Stimulated activated effector memory CD8-positive, alpha-beta T cell treated with anti-CD3 and anti-CD28 coated beads, Interleukin-12 subunit alpha, Interleukin-12 subunit beta, amount 100 ng/mL, for 72 hours (primary cell): Measurements from ENCODE around the gene HAND1.
A peak's percentile ranks its signal among the peaks of the same experiment; 100 is the strongest.
"Not testable (repeated sequence)": the region's sequence is repeated elsewhere in the genome, so short reads cannot be mapped to it uniquely, and the experiment has no call there.

ENCODE experiments used
- ATAC-seq: fragments of 150-1000 bp; cut with Tn5 transposase; 2 replicates; pipeline ENCODE4 v1.10.0; 2021
- DNase-seq, 2 donors: peaks; one replicate each; pipeline ENCODE4 v3.0.0; 2021 to 2022; ENCODE audit warnings: low spot score in 2 of 2
- H3K27ac Mint-ChIP-seq: one replicate; pipeline ENCODE4 v1.8.0; 2022; ENCODE audit warnings: mild to moderate bottlenecking, mixed read lengths
- H3K36me3 Mint-ChIP-seq: one replicate; pipeline ENCODE4 v1.8.0; 2022; ENCODE audit warnings: mild to moderate bottlenecking, mixed read lengths
- H3K4me1 Mint-ChIP-seq: one replicate; pipeline ENCODE4 v1.8.0; 2022; ENCODE audit warnings: mixed read lengths
- H3K4me3 Mint-ChIP-seq: one replicate; pipeline ENCODE4 v1.8.0; 2022; ENCODE audit warnings: mild to moderate bottlenecking, mixed read lengths
- H3K9me3 Mint-ChIP-seq: one replicate; pipeline ENCODE4 v1.8.0; 2022; ENCODE audit warnings: mixed read lengths

HAND1 gene

GRCh38 chr5:154478224-154478565, at the start of gene HAND1:
Gene HAND1, minus strand, starts transcription at chr5:154478227. Its CDS starts 219 bp downstream, at chr5:154478008.
- no peak within 1 kb of the TSS for H3K27ac Mint-ChIP-seq
- peaks cover 69% of the 10 kb centered on the region for H3K4me1 Mint-ChIP-seq
- H3K36me3 Mint-ChIP-seq = peaks cover 15% of the 10 kb centered on the region
- ATAC-seq = no peak
- H3K9me3 Mint-ChIP-seq = no peaks in the 10 kb centered on the region
- no peak for DNase-seq
- peak within 1 kb of the TSS; percentile 42 for H3K4me3 Mint-ChIP-seq

- Mint-ChIP-seq H3K4me3 (no peak overlapping the region), H3K36me3 (no peaks in the 10 kb centered on the region), H3K9me3 (no peaks in the 10 kb centered on the region), H3K27ac (no peak overlapping the region), H3K4me1 (no peaks in the 10 kb centered on the region)
- ATAC-seq = no peak
- no peak for DNase-seq
These were observed 48.5 kb upstream of the HAND1 start for GRCh38 chr5:154526231-154527226.

- ATAC-seq (no peak), DNase-seq (no peak)
- Mint-ChIP-seq H3K27ac (no peak overlapping the region), H3K36me3 (no peaks in the 10 kb centered on the region), H3K4me1 (no peaks in the 10 kb centered on the region), H3K4me3 (no peak overlapping the region), H3K9me3 (no peaks in the 10 kb centered on the region)
These were observed 46.8 kb upstream of the HAND1 start for GRCh38 chr5:154524859-154525258.

- no peaks in the 10 kb centered on the region for H3K36me3 Mint-ChIP-seq
- no peaks in the 10 kb centered on the region for H3K9me3 Mint-ChIP-seq
- DNase-seq (no peak), ATAC-seq (no peak)
- no peaks in the 10 kb centered on the region for H3K4me1 Mint-ChIP-seq
- H3K27ac Mint-ChIP-seq = no peak overlapping the region
- H3K4me3 Mint-ChIP-seq = no peak overlapping the region
These were observed 46.2 kb upstream of the HAND1 start for GRCh38 chr5:154524181-154524580.

GRCh38 chr5:154523709-154524108, 45.7 kb upstream of the HAND1 start:
- Mint-ChIP-seq H3K9me3 (no peaks in the 10 kb centered on the region), H3K4me1 (no peaks in the 10 kb centered on the region), H3K4me3 (no peak overlapping the region), H3K27ac (no peak overlapping the region), H3K36me3 (no peaks in the 10 kb centered on the region)
- DNase-seq (no peak), ATAC-seq (no peak)

GRCh38 chr5:154523104-154523503, 45.1 kb upstream of the HAND1 start:
- no peaks in the 10 kb centered on the region for H3K9me3 Mint-ChIP-seq
- no peak overlapping the region for H3K4me3 Mint-ChIP-seq
- H3K36me3 Mint-ChIP-seq = no peaks in the 10 kb centered on the region
- no peaks in the 10 kb centered on the region for H3K4me1 Mint-ChIP-seq
- no peak for DNase-seq
- no peak overlapping the region for H3K27ac Mint-ChIP-seq
- ATAC-seq = no peak

- no peak overlapping the region for H3K27ac Mint-ChIP-seq
- H3K4me1 Mint-ChIP-seq = no peaks in the 10 kb centered on the region
- no peak overlapping the region for H3K4me3 Mint-ChIP-seq
- ATAC-seq (no peak), DNase-seq (no peak)
- no peaks in the 10 kb centered on the region for H3K36me3 Mint-ChIP-seq
- H3K9me3 Mint-ChIP-seq = no peaks in the 10 kb centered on the region
These were observed 44.3 kb upstream of the HAND1 start for GRCh38 chr5:154522284-154522683.

GRCh38 chr5:154521756-154522155, 43.7 kb upstream of the HAND1 start:
- no peak for DNase-seq
- no peaks in the 10 kb centered on the region for H3K36me3 Mint-ChIP-seq
- no peak overlapping the region for H3K27ac Mint-ChIP-seq
- H3K4me3 Mint-ChIP-seq = no peak overlapping the region
- H3K9me3 Mint-ChIP-seq = no peaks in the 10 kb centered on the region
- no peaks in the 10 kb centered on the region for H3K4me1 Mint-ChIP-seq
- no peak for ATAC-seq

GRCh38 chr5:154520861-154521453, 42.9 kb upstream of the HAND1 start:
- Mint-ChIP-seq H3K4me3 (no peak overlapping the region), H3K4me1 (no peaks in the 10 kb centered on the region), H3K9me3 (no peaks in the 10 kb centered on the region), H3K27ac (no peak overlapping the region), H3K36me3 (no peaks in the 10 kb centered on the region)
- ATAC-seq (no peak), DNase-seq (no peak)

- Mint-ChIP-seq H3K36me3 (no peaks in the 10 kb centered on the region), H3K4me1 (peaks cover 10% of the 10 kb centered on the region), H3K9me3 (no peaks in the 10 kb centered on the region), H3K4me3 (no peak overlapping the region), H3K27ac (no peak overlapping the region)
- ATAC-seq = no peak
- no peak for DNase-seq
These were observed 41.3 kb upstream of the HAND1 start for GRCh38 chr5:154519359-154519758.

- Mint-ChIP-seq H3K4me1 (peaks cover 19% of the 10 kb centered on the region), H3K27ac (no peak overlapping the region), H3K36me3 (no peaks in the 10 kb centered on the region), H3K4me3 (no peak overlapping the region), H3K9me3 (no peaks in the 10 kb centered on the region)
- no peak for DNase-seq
- ATAC-seq = no peak
These were observed 40.4 kb upstream of the HAND1 start for GRCh38 chr5:154518438-154518867.

- no peak overlapping the region for H3K27ac Mint-ChIP-seq
- H3K4me1 Mint-ChIP-seq = peaks cover 21% of the 10 kb centered on the region
- no peaks in the 10 kb centered on the region for H3K9me3 Mint-ChIP-seq
- ATAC-seq (no peak), DNase-seq (no peak)
- H3K36me3 Mint-ChIP-seq = no peaks in the 10 kb centered on the region
- no peak overlapping the region for H3K4me3 Mint-ChIP-seq
These were observed 39.9 kb upstream of the HAND1 start for GRCh38 chr5:154517810-154518437.

- no peak for DNase-seq
- no peak overlapping the region for H3K4me3 Mint-ChIP-seq
- ATAC-seq = no peak
- H3K27ac Mint-ChIP-seq = no peak overlapping the region
- no peaks in the 10 kb centered on the region for H3K36me3 Mint-ChIP-seq
- no peaks in the 10 kb centered on the region for H3K9me3 Mint-ChIP-seq
- H3K4me1 Mint-ChIP-seq = peaks cover 21% of the 10 kb centered on the region
These were observed 39.2 kb upstream of the HAND1 start for GRCh38 chr5:154517181-154517580.

GRCh38 chr5:154516475-154516874, 38.4 kb upstream of the HAND1 start:
- Mint-ChIP-seq H3K27ac (no peak overlapping the region), H3K4me1 (peaks cover 21% of the 10 kb centered on the region)

GRCh38 chr5:154515488-154515887, 37.5 kb upstream of the HAND1 start:
- not testable (repeated sequence) for H3K36me3 Mint-ChIP-seq, H3K9me3 Mint-ChIP-seq, H3K4me3 Mint-ChIP-seq, DNase-seq
- H3K27ac Mint-ChIP-seq = peak overlapping the region; percentile 58
- H3K4me1 Mint-ChIP-seq = peaks cover 21% of the 10 kb centered on the region
- peak; percentile 78 for ATAC-seq

More at GRCh38 chr5:154516475-154516874, 38.4 kb upstream of the HAND1 start:
- Mint-ChIP-seq H3K36me3 (no peaks in the 10 kb centered on the region), H3K4me3 (no peak overlapping the region), H3K9me3 (no peaks in the 10 kb centered on the region)
- no peak for ATAC-seq
- DNase-seq = no peak
